ENCODE data around the gene ZNF575. TPM values are rescaled to one million over a fixed set of nuclear protein-coding genes. Genes with fewer than 3 reads are reported as not detected.
"Not testable (repeated sequence)": the region's sequence is repeated elsewhere in the genome, so short reads cannot be mapped to it uniquely, and the experiment has no call there.

ZNF575 gene
- total RNA-seq, 2 experiments from 2014 or later: 3.4 to 3.7 TPM

DNA sequence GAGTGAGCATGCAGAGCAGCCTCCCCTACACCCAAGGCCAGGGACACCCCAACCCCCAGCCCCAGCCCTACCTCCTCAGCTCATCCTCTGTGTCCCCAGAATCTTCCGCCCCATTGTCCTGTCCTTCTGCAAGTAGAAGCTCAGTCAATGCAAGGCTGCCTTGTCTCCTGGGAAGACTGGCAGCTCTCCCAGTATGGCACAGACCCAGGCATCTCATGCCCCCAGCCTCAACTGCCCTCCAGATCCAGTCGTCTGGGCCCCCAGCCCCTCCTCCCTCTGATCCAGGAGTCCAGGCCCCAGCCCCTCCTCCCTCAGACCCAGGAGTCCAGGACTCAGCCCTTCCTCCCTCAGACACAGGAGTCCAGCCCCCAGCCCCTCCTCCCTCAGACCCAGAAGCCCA is 13.0 kb downstream of the ZNF575 start:
- Mint-ChIP-seq H3K4me3 (no peak overlapping the region), H3K36me3 (ENCODE audit: low read depth) (peaks cover 53% of the 10 kb centered on the region)

DNA sequence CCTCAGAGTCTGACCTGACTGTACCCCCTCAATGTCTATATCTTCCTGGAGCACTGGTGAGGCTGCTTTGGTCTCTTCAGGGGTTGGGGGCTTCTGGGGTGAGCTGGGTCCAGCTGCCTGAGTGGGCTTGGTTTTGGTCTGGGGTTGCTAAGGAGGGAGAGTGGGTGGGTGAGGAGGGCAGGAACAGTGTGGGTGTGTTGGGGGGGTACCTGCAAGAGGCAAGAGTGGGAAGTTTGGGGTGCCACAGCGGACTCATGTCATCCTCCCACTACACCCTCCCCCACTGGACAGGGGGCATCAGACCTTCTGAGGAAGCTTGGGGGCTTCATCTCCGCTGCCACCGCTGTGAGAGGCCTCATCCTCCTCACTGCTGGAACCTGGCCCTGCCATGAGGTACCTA is 13.6 kb downstream of the ZNF575 start:
- ATAC-seq (no peak), DNase-seq (no peak)
- ChIA-PET CTCF (interaction anchor here (1.0 kb wide), 1 partner anchor 9 kb away, joined by 5 read pairs; no protein-coding TSS in a partner anchor), POLR2A (no interaction called here)
- no peak overlapping the region for H3K4me3 Mint-ChIP-seq
- no peak overlapping the region for H3K27ac Mint-ChIP-seq
- H3K4me1 Mint-ChIP-seq (ENCODE audit: low read depth): no peaks in the 10 kb centered on the region
- H3K9me3 Mint-ChIP-seq (ENCODE audit: insufficient read depth): no peaks in the 10 kb centered on the region
- peaks cover 53% of the 10 kb centered on the region for H3K36me3 Mint-ChIP-seq (ENCODE audit: low read depth)
- H3K27me3 Mint-ChIP-seq (ENCODE audit: low read depth): no peaks in the 10 kb centered on the region

More for the DNA sequence above, 13.0 kb downstream of the ZNF575 start:
- Mint-ChIP-seq H3K9me3 (ENCODE audit: insufficient read depth) (no peaks in the 10 kb centered on the region), H3K4me1 (ENCODE audit: low read depth) (no peaks in the 10 kb centered on the region), H3K27me3 (ENCODE audit: low read depth) (no peaks in the 10 kb centered on the region), H3K27ac (no peak overlapping the region)
- CTCF ChIA-PET: interaction anchor here (1.0 to 1.3 kb wide), 2 partner anchors 8 to 9 kb away, joined by 3 to 5 read pairs; no protein-coding TSS in a partner anchor
- ATAC-seq (no peak), DNase-seq (no peak)
- POLR2A ChIA-PET: interaction anchor here (1.1 kb wide), 1 partner anchor 14 kb away, joined by 3 read pairs; no protein-coding TSS in a partner anchor

DNA sequence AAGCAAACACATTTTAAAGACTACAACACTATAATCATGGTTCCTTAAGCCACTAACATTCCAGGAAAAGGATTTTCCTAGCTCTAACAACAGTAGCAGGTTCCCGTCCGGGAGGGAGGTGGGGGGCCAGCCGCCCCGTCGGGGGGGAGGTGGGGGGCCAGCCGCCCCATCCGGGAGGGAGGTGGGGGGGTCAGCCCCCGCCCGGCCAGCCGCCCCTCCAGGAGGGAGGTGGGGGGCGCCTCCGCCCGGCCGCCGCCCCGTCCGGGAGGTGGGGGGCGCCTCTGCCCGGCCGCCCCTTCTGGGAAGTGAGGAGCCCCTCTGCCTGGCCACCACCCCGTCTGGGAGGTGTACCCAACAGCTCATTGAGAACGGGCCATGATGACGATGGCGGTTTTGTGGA is 14.9 kb downstream of the ZNF575 start:
- H3K4me3 Mint-ChIP-seq; H3K27me3 Mint-ChIP-seq (ENCODE audit: low read depth); H3K9me3 Mint-ChIP-seq (ENCODE audit: insufficient read depth); H3K27ac Mint-ChIP-seq; POLR2A ChIA-PET; H3K4me1 Mint-ChIP-seq (ENCODE audit: low read depth); ATAC-seq; DNase-seq; CTCF ChIA-PET: not testable (repeated sequence)
- H3K36me3 Mint-ChIP-seq (ENCODE audit: low read depth): peaks cover 51% of the 10 kb centered on the region

DNA sequence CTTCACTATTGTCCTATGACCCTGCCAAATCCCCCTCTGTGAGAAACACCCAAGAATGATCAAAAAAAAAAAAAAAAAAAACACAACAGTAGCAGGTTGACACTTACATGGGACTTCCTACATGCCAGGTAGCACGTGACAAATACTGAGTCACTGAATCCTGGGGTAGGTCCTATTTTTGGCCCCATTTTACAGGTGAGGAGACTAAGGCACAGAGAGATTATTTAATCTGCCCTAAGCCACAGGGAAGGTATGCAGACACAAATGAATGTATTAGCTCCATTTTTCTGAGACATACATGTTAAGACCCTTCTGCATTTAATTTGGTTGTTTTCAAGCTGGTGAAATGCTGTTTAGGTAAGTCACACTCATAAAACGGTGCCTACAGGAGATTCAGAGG is 15.7 kb downstream of the ZNF575 start:
- Mint-ChIP-seq H3K4me3 (no peak overlapping the region), H3K36me3 (ENCODE audit: low read depth) (peaks cover 44% of the 10 kb centered on the region), H3K27ac (no peak overlapping the region), H3K27me3 (ENCODE audit: low read depth) (no peaks in the 10 kb centered on the region), H3K9me3 (ENCODE audit: insufficient read depth) (no peaks in the 10 kb centered on the region), H3K4me1 (ENCODE audit: low read depth) (no peaks in the 10 kb centered on the region)
- DNase-seq (no peak), ATAC-seq (no peak)
- CTCF ChIA-PET: interaction anchor here (1.5 kb wide), 1 partner anchor 45 kb away, joined by 3 read pairs; no protein-coding TSS in a partner anchor
- POLR2A ChIA-PET: no interaction called here

DNA sequence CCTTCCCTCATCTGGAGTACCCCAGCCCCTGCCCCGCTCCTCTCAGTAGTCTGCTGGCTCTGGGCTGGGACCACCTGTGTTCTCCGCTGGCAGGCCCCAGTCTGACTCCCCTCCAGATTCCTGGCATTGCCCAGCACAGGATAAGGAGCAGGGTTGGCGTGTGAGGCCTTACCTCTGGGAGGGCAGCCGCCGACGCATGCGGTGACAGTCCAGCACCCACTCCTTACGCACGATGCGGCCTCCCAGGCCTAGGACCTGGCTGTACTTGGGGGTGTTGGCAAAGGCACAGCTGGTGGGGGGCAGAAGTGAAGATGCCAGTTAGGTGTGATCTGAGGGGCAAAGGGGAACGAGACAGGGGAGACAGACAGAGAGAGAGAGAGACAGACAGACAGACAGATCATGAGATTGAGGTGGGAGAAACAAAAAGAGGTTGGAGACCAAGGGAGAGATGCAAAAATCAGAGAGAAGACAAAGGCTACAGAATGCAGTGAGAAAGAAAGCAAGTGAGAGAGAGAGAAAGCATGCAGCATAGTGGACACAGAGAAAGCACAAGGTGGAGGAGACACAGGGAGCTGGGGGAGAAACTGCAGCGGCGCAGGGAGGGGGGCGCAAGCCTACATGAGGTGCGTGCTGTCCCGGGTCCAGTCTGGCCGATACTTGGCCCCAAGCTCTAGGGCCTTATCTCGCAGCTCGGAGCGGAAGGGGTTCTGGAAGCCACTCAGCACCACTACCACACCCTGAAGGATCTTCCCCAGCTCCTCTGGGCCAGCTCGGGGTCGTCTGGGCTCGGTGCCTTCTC is 18.6 kb downstream of the ZNF575 start:
- peaks cover 43% of the 10 kb centered on the region for H3K36me3 Mint-ChIP-seq (ENCODE audit: low read depth)
- H3K4me3 Mint-ChIP-seq: no peak overlapping the region
- DNase-seq: no peak
- H3K27ac Mint-ChIP-seq: no peak overlapping the region
- H3K4me1 Mint-ChIP-seq (ENCODE audit: low read depth): peaks cover 8% of the 10 kb centered on the region
- POLR2A ChIA-PET: no interaction called here
- ATAC-seq: no peak
- no peaks in the 10 kb centered on the region for H3K9me3 Mint-ChIP-seq (ENCODE audit: insufficient read depth)
- CTCF ChIA-PET: interaction anchor here (0.8 to 12.8 kb wide), 2 partner anchors 43 to 193 kb away, joined by 3 to 239 read pairs; partner anchors contain the start of genes IRGQ and ZNF576
- H3K27me3 Mint-ChIP-seq (ENCODE audit: low read depth): no peaks in the 10 kb centered on the region

DNA sequence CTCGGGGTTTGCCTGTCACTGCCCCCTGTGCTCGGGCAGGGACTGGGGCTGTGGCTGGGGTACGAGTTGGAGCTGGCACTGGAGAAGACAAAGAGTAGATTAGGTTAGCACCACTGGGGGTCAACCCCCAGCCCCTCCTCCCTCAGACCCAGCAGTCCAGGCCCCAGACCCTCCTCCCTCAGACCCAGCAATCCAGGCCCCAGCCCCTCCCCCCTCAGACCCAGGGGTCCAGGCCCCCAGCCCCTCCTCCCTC is 19.1 kb downstream of the ZNF575 start:
- ATAC-seq: no peak
- ChIA-PET CTCF (interaction anchor here (0.8 to 12.8 kb wide), 3 partner anchors 12 to 193 kb away, joined by 3 to 239 read pairs (median 30); partner anchors contain the start of genes IRGQ and ZNF576), POLR2A (no interaction called here)
- Mint-ChIP-seq H3K36me3 (ENCODE audit: low read depth) (peaks cover 43% of the 10 kb centered on the region), H3K9me3 (ENCODE audit: insufficient read depth) (no peaks in the 10 kb centered on the region), H3K4me3 (no peak overlapping the region), H3K27ac (no peak overlapping the region), H3K4me1 (ENCODE audit: low read depth) (peaks cover 8% of the 10 kb centered on the region), H3K27me3 (ENCODE audit: low read depth) (no peaks in the 10 kb centered on the region)
- no peak for DNase-seq

DNA sequence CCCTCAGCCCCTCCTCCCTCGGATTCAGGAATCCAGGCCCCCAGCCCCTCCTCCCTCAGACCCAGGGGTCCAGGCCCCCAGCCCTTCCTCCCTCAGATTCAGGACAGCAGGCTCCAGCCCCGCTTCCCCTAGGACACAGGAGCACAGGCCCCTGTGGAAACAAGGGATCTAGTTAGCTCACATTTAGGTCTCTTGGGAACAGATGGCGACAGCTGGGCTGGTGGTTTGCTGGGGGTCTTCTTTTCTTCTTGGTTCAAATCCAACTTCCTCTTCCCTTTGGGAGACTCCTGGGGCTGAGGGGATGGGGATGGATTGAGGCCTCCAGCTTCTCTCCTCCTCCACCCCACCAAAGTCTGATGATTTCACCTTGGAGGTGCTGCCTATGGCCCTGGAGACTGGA is 19.6 kb downstream of the ZNF575 start:
- Mint-ChIP-seq H3K9me3 (ENCODE audit: insufficient read depth) (no peaks in the 10 kb centered on the region), H3K27me3 (ENCODE audit: low read depth) (no peaks in the 10 kb centered on the region), H3K4me3 (no peak overlapping the region), H3K36me3 (ENCODE audit: low read depth) (peaks cover 46% of the 10 kb centered on the region), H3K27ac (no peak overlapping the region), H3K4me1 (ENCODE audit: low read depth) (peaks cover 8% of the 10 kb centered on the region)
- DNase-seq (no peak), ATAC-seq (no peak)
- CTCF ChIA-PET: interaction anchor here (4.1 to 12.8 kb wide), 2 partner anchors 11 to 42 kb away, joined by 30 to 239 read pairs; partner anchors contain the start of genes IRGQ and ZNF576
- POLR2A ChIA-PET: no interaction called here

DNA sequence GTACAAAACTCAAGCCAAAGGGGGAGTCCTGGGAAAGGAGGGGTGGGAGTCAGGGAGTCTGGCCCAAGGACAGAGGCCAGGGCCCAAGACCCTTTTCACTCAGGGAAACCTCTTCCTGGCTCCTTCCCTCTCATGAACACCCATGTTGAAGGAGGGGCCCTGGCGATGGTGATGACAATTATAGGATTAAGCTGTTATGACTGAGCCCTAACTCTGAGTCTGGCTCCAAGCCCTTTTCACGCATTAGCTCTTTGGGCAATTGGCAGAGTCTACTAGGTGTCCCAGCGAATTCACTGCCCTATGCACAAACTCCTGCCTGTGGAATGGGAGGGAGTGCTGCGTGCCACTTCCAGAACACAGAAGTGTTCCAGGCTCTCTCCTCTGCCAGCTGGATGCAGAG is 20.7 kb downstream of the ZNF575 start:
- no peaks in the 10 kb centered on the region for H3K9me3 Mint-ChIP-seq (ENCODE audit: insufficient read depth)
- CTCF ChIA-PET: interaction anchor here (0.9 to 12.8 kb wide), 9 partner anchors 8 to 41 kb away, joined by 3 to 239 read pairs (median 14); partner anchors contain the start of genes ETHE1, IRGQ, XRCC1 and ZNF576
- H3K27me3 Mint-ChIP-seq (ENCODE audit: low read depth): no peaks in the 10 kb centered on the region
- no peak overlapping the region for H3K27ac Mint-ChIP-seq
- DNase-seq (no peak), ATAC-seq (no peak)
- peaks cover 43% of the 10 kb centered on the region for H3K36me3 Mint-ChIP-seq (ENCODE audit: low read depth)
- POLR2A ChIA-PET: interaction anchor here (1.2 kb wide), 1 partner anchor 41 kb away, joined by 9 read pairs; no protein-coding TSS in a partner anchor
- H3K4me1 Mint-ChIP-seq (ENCODE audit: low read depth): peaks cover 8% of the 10 kb centered on the region
- H3K4me3 Mint-ChIP-seq: no peak overlapping the region

DNA sequence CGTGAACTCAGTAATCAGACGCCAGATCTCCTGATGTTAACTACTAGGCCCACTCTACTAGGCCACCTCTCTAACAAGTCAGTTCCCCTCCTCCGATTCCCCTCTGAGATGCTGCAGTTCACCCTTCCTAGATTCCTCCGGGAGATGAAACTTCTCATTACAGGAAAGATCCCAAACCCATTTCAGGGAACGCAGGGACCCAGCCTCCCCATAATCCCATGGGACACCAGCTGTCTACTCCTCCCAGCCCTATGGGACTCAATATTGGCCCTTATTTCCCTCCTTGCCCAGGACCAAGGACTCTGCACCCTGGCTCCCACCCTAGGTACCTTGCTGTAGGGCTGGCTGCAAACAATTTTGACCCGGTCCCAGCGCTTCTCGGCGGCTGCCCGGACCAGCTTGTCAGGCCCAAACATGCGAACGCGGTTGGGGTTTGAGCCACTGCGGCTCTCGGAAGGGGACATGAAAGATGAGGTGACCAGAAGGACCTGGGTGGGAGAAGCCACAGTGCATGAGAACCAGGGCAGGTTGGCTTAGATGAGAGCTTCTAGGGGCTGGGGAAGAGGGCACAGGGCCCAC is 21.4 kb downstream of the ZNF575 start:
- POLR2A ChIA-PET: interaction anchor here (0.7 to 2.2 kb wide), 7 partner anchors 10 to 40 kb away, joined by 3 to 20 read pairs (median 5); partner anchors contain the start of genes IRGQ and ZNF575
- H3K36me3 Mint-ChIP-seq (ENCODE audit: low read depth): peaks cover 41% of the 10 kb centered on the region
- peaks cover 8% of the 10 kb centered on the region for H3K4me1 Mint-ChIP-seq (ENCODE audit: low read depth)
- DNase-seq (no peak), ATAC-seq (no peak)
- no peaks in the 10 kb centered on the region for H3K9me3 Mint-ChIP-seq (ENCODE audit: insufficient read depth)
- no peak overlapping the region for H3K27ac Mint-ChIP-seq
- CTCF ChIA-PET: interaction anchor here (0.6 to 12.8 kb wide), 36 partner anchors 8 to 263 kb away, joined by 3 to 239 read pairs (median 6); partner anchors contain the start of genes ETHE1, IRGQ, PINLYP and XRCC1
- no peak overlapping the region for H3K4me3 Mint-ChIP-seq
- H3K27me3 Mint-ChIP-seq (ENCODE audit: low read depth): no peaks in the 10 kb centered on the region

DNA sequence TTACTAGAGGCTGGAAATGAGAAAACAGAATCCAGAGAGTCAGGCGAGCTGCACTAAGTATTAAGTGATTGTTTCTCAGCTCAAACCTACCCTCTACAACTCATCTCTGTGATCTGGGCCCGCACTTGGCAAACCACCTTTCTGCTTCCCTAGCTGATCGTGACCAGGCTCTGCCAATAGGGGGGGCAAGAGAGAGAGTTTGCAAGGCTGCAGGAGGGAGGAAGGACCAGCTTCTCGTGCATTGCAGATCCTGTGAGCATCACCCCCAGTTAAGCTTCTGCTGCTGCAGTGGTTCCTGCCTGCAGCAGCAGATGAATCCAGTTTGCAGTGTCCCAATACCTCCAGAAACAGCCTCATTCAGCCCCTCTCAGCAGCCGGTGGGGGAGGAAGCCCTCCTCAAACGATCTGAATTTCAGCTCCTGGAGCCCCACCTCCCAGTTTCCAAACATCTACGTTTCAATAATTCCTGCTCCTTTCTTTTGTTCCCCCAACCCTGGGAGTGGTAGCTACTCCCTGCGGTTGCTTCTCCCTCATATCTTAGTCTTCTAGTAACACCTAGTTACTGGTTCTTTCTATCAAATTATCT is 22.3 kb downstream of the ZNF575 start:
- ChIA-PET POLR2A (interaction anchor here (0.6 to 2.2 kb wide), 8 partner anchors 9 to 39 kb away, joined by 3 to 20 read pairs (median 4); partner anchors contain the start of genes IRGQ and ZNF575), CTCF (interaction anchor here (0.6 to 12.8 kb wide), 39 partner anchors 9 to 225 kb away, joined by 3 to 239 read pairs (median 6); partner anchors contain the start of genes ETHE1, IRGQ, PINLYP and XRCC1)
- H3K4me3 Mint-ChIP-seq: no peak overlapping the region
- peak overlapping the region; percentile 6 for H3K27ac Mint-ChIP-seq
- H3K4me1 Mint-ChIP-seq (ENCODE audit: low read depth): peaks cover 8% of the 10 kb centered on the region
- H3K36me3 Mint-ChIP-seq (ENCODE audit: low read depth): peaks cover 43% of the 10 kb centered on the region
- H3K27me3 Mint-ChIP-seq (ENCODE audit: low read depth): no peaks in the 10 kb centered on the region
- DNase-seq (peak; percentile 91), ATAC-seq (peak; percentile 95)
- no peaks in the 10 kb centered on the region for H3K9me3 Mint-ChIP-seq (ENCODE audit: insufficient read depth)

DNA sequence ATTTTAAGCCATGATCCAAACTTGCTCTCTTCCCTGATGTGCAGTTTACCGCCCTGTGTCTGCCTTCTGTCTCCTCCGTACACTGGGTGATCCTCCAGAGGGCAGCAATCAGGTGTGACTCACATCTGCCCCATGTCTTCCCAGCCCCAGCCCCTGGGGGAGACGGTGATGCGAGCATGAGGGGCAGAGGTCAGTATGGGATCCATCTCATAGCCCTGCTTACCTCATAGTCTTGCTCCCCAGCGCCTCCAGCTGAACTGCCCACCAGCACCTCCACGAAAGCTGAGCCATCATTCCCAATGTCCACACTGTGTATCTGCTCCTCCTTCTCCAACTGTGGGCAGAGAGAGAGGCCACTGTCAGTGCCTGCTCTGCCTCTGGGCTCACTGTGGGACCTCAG is 27.7 kb downstream of the ZNF575 start:
- POLR2A ChIA-PET: interaction anchor here (0.7 kb wide), 1 partner anchor 36 kb away, joined by 4 read pairs; the partner anchor contains the start of genes IRGQ and ZNF576
- Mint-ChIP-seq H3K9me3 (ENCODE audit: insufficient read depth) (no peaks in the 10 kb centered on the region), H3K27ac (peak overlapping the region; percentile 97), H3K36me3 (ENCODE audit: low read depth) (peaks cover 41% of the 10 kb centered on the region), H3K27me3 (ENCODE audit: low read depth) (no peaks in the 10 kb centered on the region), H3K4me3 (no peak overlapping the region), H3K4me1 (ENCODE audit: low read depth) (peaks cover 41% of the 10 kb centered on the region)
- CTCF ChIA-PET: interaction anchor here (1.6 to 12.8 kb wide), 2 partner anchors 11 to 34 kb away, joined by 6 to 239 read pairs; partner anchors contain the start of genes IRGQ and ZNF576
- DNase-seq: no peak
- ATAC-seq: no peak
